GM19240 (cell line): ENCODE data around the gene PARK7.

Experiments used
- DNase-seq: peaks from one replicate; pipeline ENCODE4 v3.0.0; 2011; ENCODE audit warnings: low spot score; ENCODE audit not compliant: insufficient read length

Gene PARK7

DNA sequence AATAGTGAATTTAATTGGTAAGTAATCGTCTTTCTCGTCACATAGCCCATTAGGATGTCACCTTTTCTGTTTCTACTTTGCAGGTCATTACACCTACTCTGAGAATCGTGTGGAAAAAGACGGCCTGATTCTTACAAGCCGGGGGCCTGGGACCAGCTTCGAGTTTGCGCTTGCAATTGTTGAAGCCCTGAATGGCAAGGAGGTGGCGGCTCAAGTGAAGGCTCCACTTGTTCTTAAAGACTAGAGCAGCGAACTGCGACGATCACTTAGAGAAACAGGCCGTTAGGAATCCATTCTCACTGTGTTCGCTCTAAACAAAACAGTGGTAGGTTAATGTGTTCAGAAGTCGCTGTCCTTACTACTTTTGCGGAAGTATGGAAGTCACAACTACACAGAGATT, 23.3 kb downstream of the PARK7 start:
- no peak for DNase-seq

DNA sequence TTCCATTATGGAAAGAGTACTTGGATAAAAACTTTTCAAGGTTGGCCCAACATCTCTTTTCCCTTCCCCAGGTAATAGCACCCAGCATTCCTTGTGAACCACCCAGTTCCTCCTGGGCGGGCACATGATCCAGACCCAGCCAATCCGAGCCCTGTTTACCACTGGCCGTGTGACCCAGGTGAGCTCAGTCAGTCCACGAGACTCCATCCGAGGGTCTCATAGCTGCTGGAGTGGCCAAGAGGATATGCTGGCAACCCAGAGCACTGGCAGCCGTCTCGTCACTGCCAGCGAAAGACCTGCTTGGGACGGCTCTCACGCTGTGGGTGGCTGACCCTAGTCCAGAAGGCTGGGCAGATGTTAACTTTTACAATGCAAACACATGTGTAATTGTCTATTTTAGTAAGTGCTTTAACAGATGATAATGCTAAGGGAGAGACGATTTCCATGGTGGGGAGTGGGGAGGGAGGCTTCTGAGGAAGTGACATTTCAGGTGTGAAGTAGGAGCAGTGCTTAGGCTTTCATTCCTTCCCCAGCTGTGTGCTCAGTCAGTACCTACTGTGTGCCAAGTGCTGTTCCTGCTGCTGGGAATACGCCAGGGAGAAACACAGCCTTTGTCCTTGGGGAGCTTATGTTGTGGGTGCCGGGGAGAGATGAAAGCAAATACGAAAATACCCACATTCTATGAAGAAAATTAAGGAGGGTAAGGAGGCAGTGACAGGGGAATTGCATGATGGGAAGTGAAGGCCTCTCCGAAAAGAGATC, 24.5 kb downstream of the PARK7 start:
- no peak for DNase-seq

DNA sequence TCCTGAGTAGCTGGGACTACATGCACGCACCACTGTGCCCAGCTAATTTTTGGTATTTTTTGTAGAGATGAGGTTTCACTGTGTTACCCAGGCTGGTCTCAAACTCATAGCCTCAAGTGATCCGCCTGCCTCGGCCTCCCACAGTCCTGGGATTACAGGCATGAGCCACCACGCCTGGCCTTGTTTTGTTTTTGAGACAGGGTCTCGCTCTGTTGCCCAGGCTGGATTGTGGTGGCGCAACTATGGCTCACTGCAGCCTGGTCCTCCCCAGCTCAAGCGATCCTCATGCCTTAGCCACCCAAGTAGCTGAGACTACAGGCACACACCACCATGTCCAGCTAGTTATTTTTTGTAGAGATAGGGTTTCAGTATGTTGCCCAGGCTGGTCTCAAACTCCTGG, 26.0 kb downstream of the PARK7 start:
- no peak for DNase-seq

DNA sequence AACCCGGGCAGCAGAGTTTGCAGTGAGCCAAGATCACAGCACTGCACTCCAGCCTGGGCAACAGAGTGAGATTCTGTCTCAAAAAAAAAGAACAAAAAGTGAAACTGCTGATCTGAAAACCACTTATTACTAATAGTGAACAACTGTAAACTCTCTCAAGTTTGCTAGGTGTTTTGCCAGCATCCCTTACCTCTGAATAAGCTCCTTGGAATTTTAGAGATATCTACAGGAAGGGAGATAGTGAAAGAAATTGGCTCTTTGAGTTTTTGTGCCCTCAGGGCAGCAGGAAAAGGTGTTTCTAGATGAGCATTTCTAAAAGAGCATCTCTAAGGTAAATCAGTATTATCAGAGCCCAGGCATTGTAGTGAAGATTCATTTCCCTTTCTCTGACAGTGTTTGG, 27.1 kb downstream of the PARK7 start:
- no peak for DNase-seq

DNA sequence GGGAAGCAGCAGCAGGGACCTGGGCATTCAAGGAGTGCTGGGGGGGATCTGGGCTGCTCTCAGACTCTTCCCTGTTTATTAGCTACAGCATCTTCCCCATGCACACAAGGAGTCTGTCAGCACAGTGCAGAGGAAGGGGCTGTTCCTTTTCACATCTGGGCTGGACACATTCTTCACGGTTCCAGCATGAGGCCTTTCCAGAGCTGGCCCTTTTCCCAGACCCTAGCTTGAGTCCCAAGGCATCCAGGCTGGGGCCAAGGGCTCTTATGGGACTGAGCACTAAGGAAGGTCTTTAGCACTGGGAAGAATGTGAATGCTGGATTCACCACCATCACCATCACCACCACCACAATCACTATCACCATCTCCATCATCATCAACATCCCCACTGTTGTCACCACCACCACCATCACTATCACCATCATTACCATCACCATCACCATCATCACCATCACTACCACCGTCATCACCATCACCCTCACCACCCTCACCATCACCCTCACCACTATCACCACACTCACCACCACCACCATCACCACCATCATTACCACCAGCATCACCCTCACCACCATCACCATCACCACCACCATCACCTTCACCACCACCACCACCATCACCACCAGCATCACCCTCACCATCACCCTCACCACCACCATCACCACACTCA, 28.4 kb downstream of the PARK7 start:
- no peak for DNase-seq

DNA sequence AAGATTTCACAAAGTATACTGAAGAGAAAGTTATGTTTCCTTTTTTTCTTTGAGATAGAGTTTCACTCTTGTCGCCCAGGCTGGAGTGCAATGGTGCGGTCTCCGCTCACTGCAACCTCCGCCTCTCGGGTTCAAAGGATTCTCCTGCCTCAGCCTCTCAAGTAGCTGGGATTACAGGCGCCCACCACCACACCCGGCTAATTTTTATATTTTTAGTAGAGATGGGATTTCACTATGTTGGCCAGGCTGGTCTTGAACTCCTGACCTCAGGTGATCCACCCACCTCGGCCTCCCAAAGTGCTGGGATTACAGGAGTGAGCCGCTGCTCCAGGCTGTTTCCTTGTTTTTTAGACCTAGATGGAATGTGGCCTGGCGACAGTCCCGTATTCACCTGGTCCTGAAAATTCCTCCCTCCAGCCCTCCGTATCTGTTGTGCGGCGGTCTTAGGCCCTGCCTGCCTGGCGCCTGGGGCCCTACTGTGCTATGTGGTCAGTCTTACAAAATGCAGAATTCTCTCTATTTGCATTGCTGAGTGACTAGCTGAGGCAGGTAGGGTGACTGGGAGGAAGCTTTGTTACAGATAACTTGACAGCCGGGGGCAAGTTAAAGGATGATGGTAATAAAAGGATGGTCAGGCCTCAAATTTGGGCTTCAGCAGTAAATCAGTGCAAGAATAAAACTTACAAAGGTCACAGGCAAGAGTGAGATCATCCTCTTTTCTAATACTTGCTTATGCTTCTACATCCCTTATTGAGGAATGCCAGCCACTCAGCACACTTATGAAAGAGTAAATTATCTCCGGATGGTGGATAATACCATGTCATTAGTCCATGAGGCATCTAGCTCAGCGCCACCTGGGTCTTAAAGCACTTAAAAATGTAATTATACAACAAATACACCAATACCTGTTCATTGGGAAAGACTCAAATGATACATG, 30.3 kb downstream of the PARK7 start:
- no peak for DNase-seq

DNA sequence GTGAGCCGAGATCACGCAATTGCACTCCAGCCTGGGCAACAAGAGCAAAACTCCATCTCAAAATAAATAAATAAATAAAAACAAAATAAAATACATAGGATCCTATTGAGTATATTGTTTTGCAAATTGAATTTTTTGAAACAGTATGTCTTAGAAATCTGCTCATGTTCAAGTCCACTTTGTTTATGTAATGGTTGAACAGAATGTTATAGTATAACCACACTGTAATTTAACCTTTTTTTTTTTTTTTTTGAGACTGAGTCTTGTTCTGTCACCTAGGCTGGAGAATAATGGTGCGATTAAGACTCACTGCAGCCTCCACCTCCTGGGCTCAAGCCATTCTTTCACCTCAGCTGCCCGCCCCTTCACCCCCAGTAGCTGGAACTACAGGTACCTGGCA, 31.4 kb downstream of the PARK7 start:
- no peak for DNase-seq

DNA sequence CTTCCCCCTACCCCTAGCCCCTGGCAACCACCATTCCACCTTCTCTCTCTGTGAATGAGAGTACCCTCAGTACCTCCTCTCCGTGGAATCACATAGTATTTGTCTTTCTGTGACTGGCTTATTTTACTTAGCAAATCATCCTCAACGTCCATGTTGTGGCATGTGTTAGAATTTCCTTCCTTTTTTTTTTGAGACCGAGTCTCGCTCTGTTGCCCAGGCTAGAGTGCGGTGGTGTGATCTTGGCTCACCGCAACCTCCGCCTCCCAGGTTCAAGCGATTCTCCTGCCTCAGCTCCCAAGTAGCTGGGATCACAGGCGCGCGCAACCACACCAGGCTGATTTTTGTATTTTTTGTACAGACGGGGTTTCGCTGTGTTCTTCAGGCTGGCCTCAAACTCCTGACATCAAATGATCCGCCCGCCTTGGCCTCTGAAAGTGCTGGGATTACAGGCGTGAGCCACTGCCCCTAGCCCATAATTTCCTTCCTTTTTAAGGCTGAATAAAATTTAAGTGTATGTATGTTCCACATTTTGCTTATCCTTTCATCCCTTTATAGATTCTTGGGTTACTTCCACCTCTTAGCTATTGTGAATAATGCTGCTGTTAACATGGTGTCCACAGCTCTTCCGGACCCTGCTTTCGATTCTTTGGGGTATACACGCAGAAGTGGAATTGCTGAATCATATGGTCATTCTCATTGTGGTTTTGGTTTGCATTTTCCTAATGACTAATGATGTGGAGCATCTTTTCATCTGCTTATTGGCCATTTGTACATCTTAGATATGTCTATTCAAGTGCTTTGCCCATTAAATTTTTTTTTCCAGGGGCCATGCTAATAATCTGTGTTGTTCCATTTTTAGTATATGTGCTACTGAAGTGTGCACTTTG, 32.3 kb downstream of the PARK7 start:
- DNase-seq, result no peak

DNA sequence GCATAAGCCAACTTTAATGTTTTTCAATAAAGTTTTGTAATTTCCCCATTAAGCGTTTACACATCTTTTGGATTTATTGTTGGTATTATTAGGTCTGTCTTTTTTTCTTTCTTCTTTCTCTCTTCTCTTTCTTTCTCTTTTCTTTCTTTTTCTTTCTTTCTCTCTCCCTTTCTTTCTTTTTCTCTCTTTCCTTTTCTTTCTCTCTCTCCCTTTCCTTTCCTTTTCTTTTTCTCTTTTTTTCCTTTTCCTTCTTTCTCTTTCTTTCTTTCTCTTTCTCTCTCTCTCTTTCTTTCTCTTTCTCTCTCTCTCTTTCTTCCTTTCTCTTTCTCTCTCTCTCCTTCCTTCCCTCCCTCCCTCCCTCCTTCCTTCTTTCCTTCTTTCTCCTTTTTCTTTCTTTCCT, 33.3 kb downstream of the PARK7 start:
- no peak for DNase-seq

DNA sequence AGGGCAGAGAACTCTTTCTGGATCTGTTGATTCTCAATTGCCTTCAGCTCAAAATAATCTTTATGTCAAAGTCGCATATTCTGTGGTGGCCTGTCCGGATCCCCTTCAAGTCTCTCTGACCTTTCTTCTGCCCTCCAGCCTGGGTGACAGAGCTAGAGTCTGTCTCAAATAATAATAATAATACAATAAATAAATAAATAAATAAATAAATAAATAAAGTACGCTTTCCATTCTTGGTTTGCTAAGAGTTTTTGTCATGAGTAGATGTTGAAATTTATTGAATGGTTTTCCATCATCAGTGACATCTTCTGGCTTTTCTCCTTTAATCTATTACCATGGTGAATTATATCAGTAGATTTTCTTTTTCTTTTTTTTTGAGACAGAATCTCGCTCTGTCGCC, 33.9 kb downstream of the PARK7 start:
- DNase-seq, result no peak

DNA sequence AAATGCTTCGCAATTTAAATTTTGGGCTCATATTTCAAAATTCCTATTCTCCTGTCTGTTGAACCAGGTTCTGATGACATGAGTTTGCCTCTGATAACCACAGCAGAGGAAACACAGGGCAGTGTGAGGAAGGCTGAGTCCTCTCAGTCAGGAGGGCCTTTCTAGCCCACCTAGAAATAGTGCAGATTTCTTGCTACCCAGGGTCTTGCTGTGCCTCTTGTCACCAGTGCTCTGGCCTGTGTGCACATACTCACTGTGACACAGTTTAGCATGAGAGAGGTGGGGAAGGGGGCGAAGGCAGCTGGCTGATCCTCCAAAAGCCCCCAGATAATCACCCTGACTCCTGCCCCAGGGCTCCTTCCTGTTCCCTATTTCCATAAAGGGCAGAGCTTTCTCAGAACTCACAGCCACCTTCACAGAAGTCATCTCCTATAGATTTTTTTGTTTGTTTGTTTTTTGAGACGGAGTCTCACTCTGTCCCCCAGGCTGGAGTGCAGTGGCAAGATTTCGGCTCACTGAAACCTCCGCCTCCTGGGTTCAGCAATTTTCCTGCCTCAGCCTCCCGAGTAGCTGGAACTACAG, 40.9 kb downstream of the PARK7 start:
- no peak for DNase-seq

DNA sequence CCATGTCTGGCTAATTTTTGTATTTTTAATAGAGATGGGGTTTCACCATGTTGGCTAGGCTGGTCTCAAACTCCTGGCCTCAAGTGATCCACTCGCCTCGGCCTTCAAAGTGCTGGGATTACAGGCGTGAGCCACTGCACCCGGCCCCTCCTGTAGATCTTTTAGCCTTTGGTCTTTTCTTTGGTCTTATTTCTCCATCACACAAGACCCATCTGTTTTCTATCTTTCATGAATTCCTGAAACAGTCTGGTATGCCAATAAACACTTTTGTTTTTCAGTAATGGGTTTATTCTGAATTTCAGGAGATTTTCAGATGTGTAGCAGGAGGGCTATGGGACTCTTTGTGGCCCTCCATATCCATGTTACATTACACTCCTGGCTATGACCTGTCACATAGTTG, 41.4 kb downstream of the PARK7 start:
- no peak for DNase-seq

DNA sequence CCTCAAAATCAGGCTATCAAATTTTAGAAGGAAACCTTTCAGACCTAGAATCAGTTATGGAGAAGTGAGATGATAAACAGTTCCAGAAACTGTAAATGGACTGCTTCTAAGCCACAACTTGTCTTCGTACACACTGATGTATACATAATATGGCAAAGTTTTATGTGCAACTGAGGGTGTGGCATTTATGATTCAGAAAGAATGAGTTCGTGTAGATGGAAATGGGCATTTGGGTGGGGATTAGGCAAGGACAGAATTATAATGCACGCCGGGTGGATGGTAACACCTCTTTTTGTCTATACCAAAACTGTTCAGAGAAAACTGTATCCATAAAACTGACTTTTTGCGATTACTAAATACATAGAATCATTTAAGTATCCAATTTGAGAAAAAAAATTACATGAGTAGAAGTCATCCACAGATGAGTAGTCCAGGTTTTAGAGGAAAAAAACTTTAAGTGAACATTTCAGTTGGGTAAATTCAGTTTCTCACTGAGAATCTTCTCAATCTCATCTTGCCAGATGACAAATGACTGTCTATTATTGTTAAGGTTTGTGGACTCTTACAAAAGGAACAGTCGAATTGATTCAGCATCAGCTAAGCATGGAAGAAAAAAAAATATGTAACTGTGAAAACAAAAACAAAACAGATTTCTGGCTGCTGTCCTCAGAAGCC, 42.1 kb downstream of the PARK7 start:
- DNase-seq, result no peak

DNA sequence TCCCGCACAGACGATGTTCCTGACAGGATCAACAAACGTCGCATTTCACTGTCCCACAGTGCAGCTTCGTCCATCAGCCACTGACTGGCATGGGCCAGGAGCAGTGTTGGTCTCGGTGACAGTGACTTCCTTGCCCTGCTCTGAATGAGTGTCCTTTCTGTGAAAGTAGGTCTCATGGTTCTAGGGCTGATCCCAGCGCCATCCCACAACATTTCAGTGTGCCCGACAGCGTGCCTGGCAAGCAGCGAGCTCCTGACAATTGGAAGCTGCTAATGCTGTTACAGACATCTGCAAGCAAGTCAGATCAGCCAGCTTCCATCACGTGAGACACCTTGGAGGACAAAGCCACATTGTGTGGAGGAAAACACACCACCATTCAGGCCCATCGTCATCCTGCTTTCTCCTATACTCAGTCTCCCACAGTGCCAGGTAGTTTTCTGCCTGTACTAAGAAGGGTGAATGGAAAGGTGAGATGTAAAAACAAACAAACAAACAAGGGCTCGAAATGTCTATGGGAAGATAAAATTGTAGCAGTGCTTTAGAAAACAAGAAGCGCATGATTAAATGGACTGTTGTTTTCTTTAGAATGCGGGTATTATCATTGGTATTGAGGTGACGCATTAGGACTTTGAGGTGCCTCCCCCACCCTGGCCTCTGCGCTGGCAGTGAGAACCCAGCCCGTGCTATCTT, 42.7 kb downstream of the PARK7 start:
- DNase-seq, result no peak

DNA sequence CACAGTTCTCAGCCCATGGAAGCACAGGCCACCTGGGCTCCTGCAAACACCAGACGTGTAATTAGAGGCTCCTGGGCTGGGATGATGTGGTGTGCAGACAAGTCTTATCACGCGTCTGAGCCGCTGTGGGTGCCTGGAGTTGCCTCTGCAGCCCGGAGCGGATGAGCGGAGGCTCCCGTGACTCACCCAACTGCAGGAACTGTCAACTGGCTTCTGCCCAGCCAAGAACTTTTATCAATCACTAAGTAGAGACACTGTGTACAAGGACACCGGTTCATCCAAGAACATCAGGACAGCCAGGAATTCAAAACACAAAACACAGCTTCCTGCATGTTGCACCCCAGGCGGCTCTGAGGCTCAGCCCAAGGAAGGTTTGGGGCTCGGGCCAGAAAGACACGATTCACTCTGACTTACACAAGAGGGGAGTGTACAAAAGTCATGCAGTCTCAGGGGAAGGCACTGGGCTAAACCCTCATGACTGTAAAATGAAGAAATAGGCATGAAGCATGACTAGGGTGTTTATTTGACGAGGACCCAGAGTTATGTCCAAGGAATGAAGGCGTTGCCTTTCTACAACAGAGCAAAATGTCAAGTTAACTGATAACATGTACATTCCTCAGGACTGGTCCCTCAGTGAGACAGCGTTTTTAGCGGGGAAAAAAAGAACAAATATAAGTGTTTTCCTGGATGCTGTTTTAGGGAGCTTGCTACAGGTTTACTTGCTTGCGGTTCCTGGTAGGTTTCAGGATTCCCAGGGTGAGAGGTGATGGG, 43.5 kb downstream of the PARK7 start:
- no peak for DNase-seq

DNA sequence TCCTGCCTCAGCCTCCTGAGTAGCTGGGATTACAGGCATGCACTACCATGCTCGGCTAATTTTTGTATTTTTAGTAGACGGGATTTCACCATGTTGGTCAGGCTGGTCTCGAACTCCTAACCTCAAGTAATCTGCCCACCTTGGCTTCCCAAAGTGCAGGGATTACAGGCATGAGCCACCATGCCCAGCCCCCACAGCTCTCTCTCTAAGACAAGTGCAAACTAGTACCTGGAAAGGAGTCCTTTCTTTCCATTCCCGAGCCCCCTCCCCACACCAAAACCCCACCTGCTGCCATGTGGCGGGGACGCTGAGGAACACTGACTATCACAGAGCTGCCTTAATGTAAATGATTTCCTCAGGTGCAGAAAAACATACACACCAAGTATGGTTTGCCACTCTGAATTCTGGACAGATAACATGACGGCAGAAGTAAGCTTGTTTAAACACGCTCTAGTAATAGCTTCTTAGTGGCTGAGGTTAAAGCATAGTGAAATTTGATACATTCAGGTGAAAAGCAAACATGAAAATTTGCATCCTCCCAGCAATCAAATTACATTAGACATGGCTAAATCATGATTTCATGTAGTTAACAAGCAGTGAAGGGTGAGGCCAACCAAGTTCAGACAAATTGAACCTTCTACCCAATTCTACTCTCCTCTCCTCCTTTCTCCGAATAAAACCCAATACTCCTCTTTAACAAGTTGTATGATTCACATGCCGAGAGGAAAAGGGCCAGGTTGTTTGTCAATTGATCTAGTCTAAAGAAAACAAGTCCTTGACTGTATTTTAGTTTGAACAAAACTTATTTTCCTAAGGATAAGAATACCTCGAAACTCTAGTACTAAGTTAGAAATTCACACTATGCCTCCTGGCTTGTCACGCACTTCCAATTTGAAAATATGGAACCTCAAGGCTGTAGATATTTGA, 44.8 kb downstream of the PARK7 start:
- DNase-seq, result no peak

DNA sequence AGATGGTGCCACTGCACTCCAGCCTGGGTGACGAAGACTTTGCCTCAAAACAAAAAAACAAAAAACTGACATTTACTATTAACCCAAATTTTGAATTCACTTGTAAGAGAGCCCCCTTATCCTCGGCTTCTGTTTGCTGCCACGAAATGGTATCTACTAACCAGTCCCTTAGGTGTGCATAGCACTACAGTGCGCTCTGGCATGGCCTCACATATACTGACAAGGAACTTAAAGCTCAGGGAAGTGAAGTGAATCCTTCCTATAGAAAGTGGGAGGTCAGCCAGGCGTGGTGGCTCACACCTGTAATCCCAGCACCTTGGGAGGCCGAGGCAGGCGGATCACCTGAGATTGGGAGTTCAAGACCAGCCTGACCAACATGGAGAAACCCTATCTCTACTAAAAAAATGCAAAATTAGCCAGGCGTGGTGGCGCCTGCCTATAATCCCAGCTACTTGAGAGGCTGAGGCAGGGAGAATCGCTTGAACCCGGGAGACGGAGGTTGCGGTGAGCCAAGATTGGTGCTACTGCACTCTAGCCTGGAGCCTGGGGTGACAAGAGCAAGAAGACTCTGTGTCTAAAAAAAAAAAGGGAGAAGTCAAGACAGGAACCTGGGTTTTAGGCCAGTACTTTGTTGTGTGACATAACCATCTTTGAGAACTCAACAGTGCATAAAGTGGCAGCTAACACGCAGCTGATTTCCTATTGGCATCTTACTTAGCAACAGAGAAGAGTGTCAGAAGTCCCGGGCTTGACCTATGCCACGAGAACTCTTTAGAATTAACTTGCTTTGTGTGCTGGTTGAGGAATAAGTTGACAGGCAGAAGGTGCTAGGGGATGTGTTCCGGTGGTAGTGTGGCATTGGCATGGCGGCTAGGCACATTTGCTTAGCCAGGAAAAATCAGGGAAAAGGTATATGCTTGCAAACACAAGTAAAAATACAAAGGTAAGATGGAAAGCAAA, 47.8 kb downstream of the PARK7 start:
- DNase-seq, result no peak
